CD14-positive monocyte (primary cell): ENCODE data around the gene PRR23C. TPM values are rescaled to one million over a fixed set of nuclear protein-coding genes. Genes with fewer than 3 reads are reported as not detected.

ENCODE experiments used
- DNase-seq, 3 donors: peaks; one replicate each; pipeline ENCODE4 v3.0.0-alpha.2; 2011 to 2022
- H2AFZ ChIP-seq: 2 replicates; pipeline ENCODE4 v1.6.0; 2012; ENCODE audit warnings: mild to moderate bottlenecking, low read depth, low read length, inconsistent platforms; ENCODE audit not compliant: insufficient read depth, poor library complexity, severe bottlenecking
- H3K27ac ChIP-seq, 2 donors: 1 replicate in 1 of 2; 2 replicates in 1 of 2; pipeline ENCODE4 v1.5.1; 2012 to 2013; ENCODE audit warnings: low read length in 2 of 2, control low read depth in 1 of 2, inconsistent platforms in 1 of 2, low read depth in 1 of 2, mild to moderate bottlenecking in 1 of 2
- H3K27me3 ChIP-seq, 2 donors: one replicate each; pipeline versions ENCODE4 v1.6.0 to v1.6.1; 2011 to 2013; ENCODE audit warnings: low read length in 2 of 2; ENCODE audit not compliant: control insufficient read depth in 2 of 2, insufficient read depth in 2 of 2
- H3K36me3 ChIP-seq, 2 donors: replicated peaks in 1 of 2; 1 replicate in 1 of 2; 2 replicates in 1 of 2; pipeline versions ENCODE4 v1.5.1 to v1.6.1; 2012 to 2013; ENCODE audit warnings: low read length in 2 of 2, control low read depth in 1 of 2, inconsistent platforms in 1 of 2, mild to moderate bottlenecking in 1 of 2; ENCODE audit not compliant: insufficient read depth in 2 of 2, control insufficient read depth in 1 of 2
- H3K4me1 ChIP-seq, 2 donors: 1 replicate in 1 of 2; 2 replicates in 1 of 2; pipeline versions ENCODE4 v1.5.1 to v1.6.1; 2012 to 2013; ENCODE audit warnings: low read length in 2 of 2, control low read depth in 1 of 2, inconsistent platforms in 1 of 2, mild to moderate bottlenecking in 1 of 2, moderate library complexity in 1 of 2; ENCODE audit not compliant: insufficient read depth in 2 of 2, control insufficient read depth in 1 of 2
- H3K4me2 ChIP-seq: replicated peaks from 2 replicates; pipeline ENCODE3; 2012; ENCODE audit warnings: low read length, moderate library complexity, mild to moderate bottlenecking; ENCODE audit not compliant: poor library complexity, severe bottlenecking; ENCODE audit errors: extremely low read depth
- H3K4me3 ChIP-seq, 3 experiments: fragments of 200-600 bp in 1 of 3; sonication (generic) in 1 of 3; replicated peaks in 1 of 3; 1 replicate in 2 of 3; 2 replicates in 1 of 3; pipeline ENCODE4 v1.5.1; 2011 to 2013; ENCODE audit warnings: low read length in 3 of 3, mild to moderate bottlenecking in 3 of 3, control low read depth in 2 of 3, low read depth in 2 of 3, inconsistent platforms in 1 of 3, moderate library complexity in 1 of 3
- H3K79me2 ChIP-seq: 2 replicates; pipeline ENCODE4 v1.6.0; 2012; ENCODE audit warnings: mild to moderate bottlenecking, control low read depth, inconsistent platforms, low read length, moderate library complexity; ENCODE audit not compliant: insufficient read depth
- H3K9ac ChIP-seq: 2 replicates; pipeline ENCODE4 v1.6.0; 2017; ENCODE audit warnings: low read length, mild to moderate bottlenecking; ENCODE audit not compliant: insufficient read depth, poor library complexity, severe bottlenecking
- H3K9me3 ChIP-seq, 2 donors: replicated peaks in 1 of 2; 1 replicate in 1 of 2; 2 replicates in 1 of 2; pipeline versions ENCODE4 v1.5.1 to v1.6.1; 2012 to 2013; ENCODE audit warnings: low read length in 2 of 2, control low read depth in 1 of 2; ENCODE audit not compliant: control insufficient read depth in 1 of 2, insufficient read depth in 1 of 2
- H4K20me1 ChIP-seq: 2 replicates; pipeline ENCODE4 v1.6.0; 2012; ENCODE audit warnings: mild to moderate bottlenecking, low read length, control low read depth, moderate library complexity; ENCODE audit not compliant: insufficient read depth
- H3K27ac Mint-ChIP-seq, 7 donors: one replicate each; pipeline ENCODE4 v1.8.0; 2020; ENCODE audit warnings: mild to moderate bottlenecking in 7 of 7, mixed read lengths in 7 of 7, moderate library complexity in 6 of 7, inconsistent platforms in 2 of 7
- H3K27me3 Mint-ChIP-seq, 3 donors: one replicate each; pipeline ENCODE4 v1.8.0; 2021 to 2022; ENCODE audit warnings: low read depth in 3 of 3, mild to moderate bottlenecking in 3 of 3, mixed read lengths in 3 of 3, moderate library complexity in 3 of 3, inconsistent platforms in 1 of 3
- H3K36me3 Mint-ChIP-seq, 2 donors: one replicate each; pipeline ENCODE4 v1.8.0; 2020; ENCODE audit warnings: mixed read lengths in 2 of 2, inconsistent platforms in 1 of 2, mild to moderate bottlenecking in 1 of 2
- H3K4me1 Mint-ChIP-seq: one replicate; pipeline ENCODE4 v1.8.0; 2020; ENCODE audit warnings: mild to moderate bottlenecking, mixed read lengths
- H3K4me3 Mint-ChIP-seq, 2 donors: one replicate each; pipeline ENCODE4 v1.8.0; 2020; ENCODE audit warnings: mild to moderate bottlenecking in 2 of 2, mixed read lengths in 2 of 2, moderate library complexity in 1 of 2
- H3K9me3 Mint-ChIP-seq, 7 donors: one replicate each; pipeline ENCODE4 v1.8.0; 2020 to 2022; ENCODE audit warnings: mixed read lengths in 7 of 7, mild to moderate bottlenecking in 6 of 7, moderate library complexity in 6 of 7, inconsistent platforms in 2 of 7
- CTCF ChIP-seq: fragments of 200-600 bp; IDR thresholded peaks from one replicate; pipeline ENCODE4 v1.8.0; 2022; ENCODE audit warnings: antibody characterized with exemption, mild to moderate bottlenecking
- WGBS: methylation state at CpG from one replicate; pipeline ENCODE4 v1.1.5; 2013; ENCODE audit warnings: missing lambda C conversion rate; ENCODE audit not compliant: insufficient coverage; 5-methylcytosine and 5-hydroxymethylcytosine counted together
- intact Hi-C, 2 donors: fragments of 100-400 bp; cut with micrococcal nuclease; formaldehyde crosslinking; loops; one replicate each; pipeline versions ENCODE4 v1.15.0 to v1.15.1; 2023
- polyA plus RNA-seq, 3 donors: library from polyadenylated mRNA; depleted of rRNA in 1 of 3; unstranded in 2 of 3; stranded (reverse) in 1 of 3; fragments of 300-500 nt in 2 of 3; fragments of >200 nt in 1 of 3; fragmentation: Illumina TruSeq in 2 of 3; gene quantifications; 1 replicate in 2 of 3; 2 replicates in 1 of 3; pipeline ENCODE4 v1.2.3, GENCODE V29; 2012 to 2021

The PRR23C gene
- polyA plus RNA-seq, 3 donors, result not detected

- H3K9me3 ChIP-seq, result peaks cover 4 to 23% of the 10 kb centered on the region in 2 donors
- no peak overlapping the region for H2AFZ ChIP-seq
- WGBS, result 59% methylated on average over 63 of the region's 81 CpGs
- Mint-ChIP-seq H3K27me3 (peaks cover 0 to 5% (median 3%) of the 10 kb centered on the region in 3 donors), H3K4me1 (no peaks in the 10 kb centered on the region), H3K27ac (peak overlapping the region in 1 of 7 donors; percentile 66), H3K9me3 (peaks cover 19 to 39% (median 23%) of the 10 kb centered on the region in 7 donors), H3K4me3 (peak overlapping the region in 1 of 2 donors; percentile 43), H3K36me3 (no peaks in the 10 kb centered on the region)
- no peaks in the 10 kb centered on the region for H3K27me3 ChIP-seq
- intact Hi-C loops, result no loop called here
- H4K20me1 ChIP-seq, result no peaks in the 10 kb centered on the region
- no peak for TF ChIP-seq CTCF
- no peaks in the 10 kb centered on the region for H3K36me3 ChIP-seq
- H3K4me3 ChIP-seq, result no peak overlapping the region
- H3K79me2 ChIP-seq, result no peaks in the 10 kb centered on the region
- no peak overlapping the region for H3K9ac ChIP-seq
- H3K4me1 ChIP-seq, result no peaks in the 10 kb centered on the region
- no peak for DNase-seq
- no peak overlapping the region for H3K27ac ChIP-seq
- no peak overlapping the region for H3K4me2 ChIP-seq
Measured at GRCh38 chr3:139020036-139020867, 24.4 kb downstream of the PRR23C start.

GRCh38 chr3:139016430-139017048 is 28.2 kb downstream of the PRR23C start:
- H3K36me3 Mint-ChIP-seq, result no peaks in the 10 kb centered on the region
- no peak overlapping the region for H3K27ac Mint-ChIP-seq
- Histone ChIP-seq H3K9ac (no peak overlapping the region), H3K9me3 (peaks cover 4 to 19% of the 10 kb centered on the region in 2 donors), H3K36me3 (no peaks in the 10 kb centered on the region), H3K27me3 (no peaks in the 10 kb centered on the region), H3K4me3 (no peak overlapping the region), H3K27ac (no peak overlapping the region), H3K4me2 (no peak overlapping the region), H2AFZ (no peak overlapping the region), H4K20me1 (no peaks in the 10 kb centered on the region), H3K79me2 (no peaks in the 10 kb centered on the region), H3K4me1 (no peaks in the 10 kb centered on the region)
- 100% methylated on average over 1 of the region's 3 CpGs for WGBS
- H3K4me3 Mint-ChIP-seq, result no peak overlapping the region
- TF ChIP-seq CTCF, result no peak
- H3K27me3 Mint-ChIP-seq, result peaks cover 0 to 5% (median 3%) of the 10 kb centered on the region in 3 donors
- intact Hi-C loops, result no loop called here
- H3K4me1 Mint-ChIP-seq, result no peaks in the 10 kb centered on the region
- DNase-seq, result no peak
- peaks cover 17 to 41% (median 26%) of the 10 kb centered on the region in 7 donors for H3K9me3 Mint-ChIP-seq
